ENCODE results near the gene ATF6.

DNA sequence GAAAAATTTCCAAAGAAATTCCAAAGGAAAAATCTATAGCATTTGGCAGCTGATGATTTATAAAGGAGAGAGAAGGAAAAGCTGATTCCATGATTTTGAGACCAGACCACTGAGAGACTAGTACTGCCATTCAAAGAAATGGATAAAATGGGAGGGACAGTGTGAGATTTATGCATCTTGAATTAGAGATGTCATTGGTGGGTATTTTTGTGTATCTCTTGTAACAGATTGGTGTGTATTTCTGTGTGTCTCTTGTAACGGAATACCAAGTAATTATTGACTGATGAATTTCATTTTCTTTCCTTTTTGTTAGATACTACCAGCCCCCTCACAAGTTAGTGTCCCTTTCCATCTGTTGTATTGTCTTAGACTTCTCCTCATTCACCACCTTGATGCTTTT, 155.4 kb downstream of the ATF6 start:
- TF ChIP-seq, protein P1, sequence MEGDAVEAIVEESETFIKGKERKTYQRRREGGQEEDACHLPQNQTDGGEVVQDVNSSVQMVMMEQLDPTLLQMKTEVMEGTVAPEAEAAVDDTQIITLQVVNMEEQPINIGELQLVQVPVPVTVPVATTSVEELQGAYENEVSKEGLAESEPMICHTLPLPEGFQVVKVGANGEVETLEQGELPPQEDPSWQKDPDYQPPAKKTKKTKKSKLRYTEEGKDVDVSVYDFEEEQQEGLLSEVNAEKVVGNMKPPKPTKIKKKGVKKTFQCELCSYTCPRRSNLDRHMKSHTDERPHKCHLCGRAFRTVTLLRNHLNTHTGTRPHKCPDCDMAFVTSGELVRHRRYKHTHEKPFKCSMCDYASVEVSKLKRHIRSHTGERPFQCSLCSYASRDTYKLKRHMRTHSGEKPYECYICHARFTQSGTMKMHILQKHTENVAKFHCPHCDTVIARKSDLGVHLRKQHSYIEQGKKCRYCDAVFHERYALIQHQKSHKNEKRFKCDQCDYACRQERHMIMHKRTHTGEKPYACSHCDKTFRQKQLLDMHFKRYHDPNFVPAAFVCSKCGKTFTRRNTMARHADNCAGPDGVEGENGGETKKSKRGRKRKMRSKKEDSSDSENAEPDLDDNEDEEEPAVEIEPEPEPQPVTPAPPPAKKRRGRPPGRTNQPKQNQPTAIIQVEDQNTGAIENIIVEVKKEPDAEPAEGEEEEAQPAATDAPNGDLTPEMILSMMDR (conservative IDR thresholded peaks at IDR 0.05; ENCODE audit: low read depth, low read length): no peak
- TF ChIP-seq CEBPB (IDR thresholded peaks at IDR 0.05; ENCODE audit: low read depth, low read length) (no peak), SMC3 (IDR thresholded peaks at IDR 0.05; ENCODE audit: low read depth, low read length) (no peak)
- TF ChIP-seq, protein P2, sequence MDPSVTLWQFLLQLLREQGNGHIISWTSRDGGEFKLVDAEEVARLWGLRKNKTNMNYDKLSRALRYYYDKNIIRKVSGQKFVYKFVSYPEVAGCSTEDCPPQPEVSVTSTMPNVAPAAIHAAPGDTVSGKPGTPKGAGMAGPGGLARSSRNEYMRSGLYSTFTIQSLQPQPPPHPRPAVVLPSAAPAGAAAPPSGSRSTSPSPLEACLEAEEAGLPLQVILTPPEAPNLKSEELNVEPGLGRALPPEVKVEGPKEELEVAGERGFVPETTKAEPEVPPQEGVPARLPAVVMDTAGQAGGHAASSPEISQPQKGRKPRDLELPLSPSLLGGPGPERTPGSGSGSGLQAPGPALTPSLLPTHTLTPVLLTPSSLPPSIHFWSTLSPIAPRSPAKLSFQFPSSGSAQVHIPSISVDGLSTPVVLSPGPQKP (IDR thresholded peaks at IDR 0.05; ENCODE audit: borderline replicate concordance, low read depth, low read length): no peak
